Suprapubic skin (tissue), 4 donors: ENCODE measurements around the gene SMYD3. TPM values are rescaled to one million over a fixed set of nuclear protein-coding genes. Genes with fewer than 3 reads are reported as not detected.

ENCODE experiments used
- DNase-seq, 2 donors: peaks; one replicate each; pipeline ENCODE4 v3.0.0-alpha.2; 2019; ENCODE audit warnings: low spot score in 2 of 2
- H3K27ac ChIP-seq: fragments of 200-600 bp; sonication (generic); one replicate; pipeline ENCODE4 v1.5.1; 2019
- H3K27me3 ChIP-seq: fragments of 200-600 bp; sonication (generic); one replicate; pipeline ENCODE4 v1.5.1; 2019
- H3K36me3 ChIP-seq: fragments of 200-600 bp; sonication (generic); one replicate; pipeline ENCODE4 v1.5.1; 2019
- H3K4me1 ChIP-seq: fragments of 200-600 bp; sonication (generic); one replicate; pipeline ENCODE4 v1.5.1; 2019
- H3K4me3 ChIP-seq: fragments of 200-600 bp; sonication (generic); one replicate; pipeline ENCODE4 v1.5.1; 2019; ENCODE audit warnings: mild to moderate bottlenecking
- H3K9me3 ChIP-seq: fragments of 200-600 bp; sonication (generic); one replicate; pipeline ENCODE4 v1.5.1; 2019
- CTCF ChIP-seq, 2 donors: fragments of 200-600 bp in 1 of 2; fragments of 450-650 bp in 1 of 2; sonication (generic) in 1 of 2; IDR thresholded peaks; one replicate each; pipeline ENCODE4 v1.5.1; 2016 to 2019; ENCODE audit warnings: antibody characterized with exemption in 2 of 2, mild to moderate bottlenecking in 1 of 2, moderate library complexity in 1 of 2
- EP300 ChIP-seq: sonication (generic); formaldehyde crosslinking; IDR thresholded peaks from one replicate; pipeline ENCODE4 v1.6.1; 2017; ENCODE audit warnings: antibody characterized with exemption
- POLR2A ChIP-seq, 2 donors: fragments of 450-650 bp; IDR thresholded peaks; one replicate each; pipeline ENCODE4 v1.6.1; 2017; ENCODE audit warnings: antibody characterized with exemption in 2 of 2, mild to moderate bottlenecking in 2 of 2, moderate library complexity in 2 of 2
- POLR2AphosphoS5 ChIP-seq, 3 donors: sonication (generic); formaldehyde crosslinking; IDR thresholded peaks; one replicate each; pipeline ENCODE4 v1.6.1; 2017; ENCODE audit warnings: antibody characterized with exemption in 3 of 3
- WGBS: methylation state at CpG from one replicate; pipeline ENCODE4 v1.1.5; 2018; 5-methylcytosine and 5-hydroxymethylcytosine counted together
- total RNA-seq, 4 donors: library from RNA; depleted of rRNA; stranded (reverse); fragments of >200 nt; gene quantifications; one replicate each; pipeline ENCODE4 v1.1.0, GENCODE V29; 2016

Gene SMYD3
- total RNA-seq, 4 donors from 2014 or later = 14.5 to 33.6 (median 18.9) TPM

DNA sequence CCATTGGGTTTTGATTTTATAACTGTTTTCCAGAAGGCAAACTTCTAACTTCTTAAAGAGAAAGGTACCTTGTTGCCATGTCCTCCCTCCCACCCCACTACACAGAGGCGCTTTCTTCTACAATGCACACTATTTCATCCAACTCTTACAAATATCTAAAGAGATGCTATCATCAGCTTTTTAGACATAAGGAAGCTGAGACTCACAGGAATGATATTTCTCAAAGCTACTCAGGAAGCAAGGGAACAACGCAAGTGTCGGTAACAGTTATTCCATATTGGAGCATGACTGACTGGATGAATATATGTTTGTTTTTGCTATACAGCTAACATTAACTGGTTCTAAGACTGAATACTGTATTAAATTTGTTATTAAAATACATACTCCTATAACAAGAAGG is 318.0 kb downstream of the SMYD3 start:
- no peaks in the 10 kb centered on the region for H3K27me3 ChIP-seq
- TF ChIP-seq EP300 = no peak
- no peak for TF ChIP-seq POLR2A (IDR thresholded peaks at IDR 0.05)
- no peak for TF ChIP-seq POLR2AphosphoS5 (IDR thresholded peaks at IDR 0.05)
- no peak for TF ChIP-seq CTCF (IDR thresholded peaks at IDR 0.05)
- 90% methylated on average over 3 of the region's 3 CpGs for WGBS
- H3K36me3 ChIP-seq = no peaks in the 10 kb centered on the region
- no peak overlapping the region for H3K27ac ChIP-seq
- H3K4me1 ChIP-seq = no peaks in the 10 kb centered on the region
- no peak overlapping the region for H3K4me3 ChIP-seq
- DNase-seq = no peak
- H3K9me3 ChIP-seq = no peaks in the 10 kb centered on the region

DNA sequence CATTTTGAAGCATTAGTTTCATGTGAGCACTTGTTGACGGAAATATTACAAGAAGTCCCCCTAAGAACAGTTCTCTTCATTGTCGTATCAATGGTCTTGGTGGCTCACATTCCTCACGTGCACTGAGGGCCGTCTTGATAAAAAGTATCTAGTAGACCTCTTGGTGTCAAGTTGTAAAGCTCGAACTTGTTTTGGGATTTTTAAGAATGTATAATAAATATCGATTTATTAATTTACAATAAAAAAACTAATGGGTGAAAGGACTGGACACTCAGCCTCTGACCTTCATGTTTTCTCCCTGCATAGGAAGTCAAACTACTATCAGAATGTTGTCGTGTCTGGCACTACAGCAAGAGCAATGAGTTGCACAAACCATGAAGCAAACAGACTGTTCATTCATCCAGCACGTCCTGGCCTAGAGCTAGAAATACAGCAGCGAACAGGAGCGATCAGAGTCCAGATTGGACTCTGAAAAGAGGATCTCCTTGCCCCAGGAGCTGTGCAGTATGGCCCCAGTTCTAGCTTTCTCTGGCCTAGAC is 319.2 kb downstream of the SMYD3 start:
- no peak for DNase-seq
- H3K27ac ChIP-seq = no peak overlapping the region
- H3K9me3 ChIP-seq = no peaks in the 10 kb centered on the region
- no peak for TF ChIP-seq POLR2A (IDR thresholded peaks at IDR 0.05)
- no peak for TF ChIP-seq POLR2AphosphoS5 (IDR thresholded peaks at IDR 0.05)
- TF ChIP-seq EP300 = no peak
- TF ChIP-seq CTCF (IDR thresholded peaks at IDR 0.05) = no peak
- no peaks in the 10 kb centered on the region for H3K27me3 ChIP-seq
- no peak overlapping the region for H3K4me3 ChIP-seq
- 89% methylated on average over 10 of the region's 10 CpGs for WGBS
- H3K4me1 ChIP-seq = no peaks in the 10 kb centered on the region
- no peaks in the 10 kb centered on the region for H3K36me3 ChIP-seq

GRCh38 chr1:246184503-246184902 is 322.6 kb downstream of the SMYD3 start:
- no peak overlapping the region for H3K4me3 ChIP-seq
- H3K9me3 ChIP-seq = no peaks in the 10 kb centered on the region
- no peaks in the 10 kb centered on the region for H3K4me1 ChIP-seq
- H3K27ac ChIP-seq = no peak overlapping the region
- H3K27me3 ChIP-seq = no peaks in the 10 kb centered on the region
- WGBS = 100% methylated on average over 1 of the region's 1 CpG
- TF ChIP-seq CTCF (IDR thresholded peaks at IDR 0.05) (no peak), POLR2A (IDR thresholded peaks at IDR 0.05) (no peak), EP300 (no peak), POLR2AphosphoS5 (IDR thresholded peaks at IDR 0.05) (no peak)
- DNase-seq = no peak
- no peaks in the 10 kb centered on the region for H3K36me3 ChIP-seq

- H3K4me3 ChIP-seq = no peak overlapping the region
- H3K9me3 ChIP-seq = no peaks in the 10 kb centered on the region
- no peak for DNase-seq
- TF ChIP-seq POLR2A (IDR thresholded peaks at IDR 0.05) = no peak
- no peak for TF ChIP-seq EP300
- TF ChIP-seq POLR2AphosphoS5 (IDR thresholded peaks at IDR 0.05) = no peak
- TF ChIP-seq CTCF (IDR thresholded peaks at IDR 0.05) = no peak
- H3K27ac ChIP-seq = no peak overlapping the region
- H3K4me1 ChIP-seq = no peaks in the 10 kb centered on the region
- no peaks in the 10 kb centered on the region for H3K27me3 ChIP-seq
- WGBS = 77% methylated on average over 3 of the region's 3 CpGs
- H3K36me3 ChIP-seq = no peaks in the 10 kb centered on the region
Observed at GRCh38 chr1:246182149-246182851, 324.8 kb downstream of the SMYD3 start.

DNA sequence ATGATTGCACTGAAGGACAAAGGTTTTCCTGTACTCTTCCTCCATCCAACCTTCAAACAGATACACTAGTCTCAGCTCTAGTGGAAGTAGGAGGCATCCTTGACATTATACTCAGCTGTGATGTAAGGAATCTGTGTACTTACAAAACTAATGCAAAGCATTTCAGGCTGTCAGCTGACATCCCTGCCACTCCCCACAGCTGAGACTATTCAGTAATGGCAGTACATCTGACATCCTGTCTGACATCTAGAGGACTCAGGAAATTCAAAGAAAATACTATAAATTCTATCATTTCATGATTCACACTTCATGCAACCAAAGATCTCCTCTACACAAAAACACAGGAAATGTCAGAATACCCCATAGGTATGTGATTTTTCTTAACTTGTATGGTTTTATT is 325.8 kb downstream of the SMYD3 start:
- no peak for DNase-seq
- Histone ChIP-seq H3K27me3 (no peaks in the 10 kb centered on the region), H3K9me3 (no peaks in the 10 kb centered on the region), H3K27ac (no peak overlapping the region), H3K4me3 (no peak overlapping the region), H3K4me1 (no peaks in the 10 kb centered on the region), H3K36me3 (no peaks in the 10 kb centered on the region)
- TF ChIP-seq CTCF (IDR thresholded peaks at IDR 0.05) = no peak
- TF ChIP-seq EP300 = no peak
- TF ChIP-seq POLR2AphosphoS5 (IDR thresholded peaks at IDR 0.05) = no peak
- TF ChIP-seq POLR2A (IDR thresholded peaks at IDR 0.05) = no peak
